GM19468 (cell line): ENCODE data around the gene MC1R.
"Not testable (repeated sequence)": the region's sequence is repeated elsewhere in the genome, so short reads cannot be mapped to it uniquely, and the experiment has no call there.

Experiments
- ATAC-seq: cut with Tn5 transposase; IDR thresholded peaks from one replicate; pipeline ENCODE4 v1.9.1; 2021; ENCODE audit warnings: mild to moderate bottlenecking, moderate library complexity, moderate number of reproducible peaks; ENCODE audit not compliant: unreplicated experiment; ENCODE audit errors: extremely low read depth

MC1R gene

GRCh38 chr16:89918453-89919347 is at the start of gene MC1R:
MC1R (plus strand) TSS chr16:89918862; CDS start chr16:89919259, 397 bp downstream.
- ATAC-seq = no peak

- no peak for ATAC-seq
These were observed 48.8 kb upstream of the MC1R start for GRCh38 chr16:89869911-89870310.

GRCh38 chr16:89870440-89870839 is 48.2 kb upstream of the MC1R start:
- no peak for ATAC-seq

- no peak for ATAC-seq
These were observed 46.8 kb upstream of the MC1R start for GRCh38 chr16:89871895-89872294.

- no peak for ATAC-seq
These were observed 45.3 kb upstream of the MC1R start, which contains the start of gene TCF25 for GRCh38 chr16:89873109-89873971. TCF25 (plus strand) TSS chr16:89873592; CDS start chr16:89873668, 76 bp downstream.

- peak; percentile 51 for ATAC-seq
These were observed 44.5 kb upstream of the MC1R start for GRCh38 chr16:89873972-89874689.

- not testable (repeated sequence) for ATAC-seq
These were observed 39.5 kb upstream of the MC1R start for GRCh38 chr16:89879123-89879522.

GRCh38 chr16:89880477-89881367 is 37.9 kb upstream of the MC1R start:
- ATAC-seq = no peak

- no peak for ATAC-seq
These were observed 37.3 kb upstream of the MC1R start for GRCh38 chr16:89881368-89881730.

GRCh38 chr16:89883346-89884040 is 35.2 kb upstream of the MC1R start:
- no peak for ATAC-seq

GRCh38 chr16:89884041-89884421 is 34.6 kb upstream of the MC1R start:
- no peak for ATAC-seq

GRCh38 chr16:89887243-89887642 is 31.4 kb upstream of the MC1R start:
- ATAC-seq = no peak

GRCh38 chr16:89890200-89890599 is 28.5 kb upstream of the MC1R start:
- ATAC-seq = no peak

GRCh38 chr16:89890886-89891657 is 27.6 kb upstream of the MC1R start:
- ATAC-seq = no peak

- ATAC-seq = no peak
These were observed 26.5 kb upstream of the MC1R start for GRCh38 chr16:89892055-89892630.

GRCh38 chr16:89892635-89893034 is 26.0 kb upstream of the MC1R start:
- no peak for ATAC-seq

- no peak for ATAC-seq
These were observed 24.8 kb upstream of the MC1R start for GRCh38 chr16:89893642-89894548.
